Endodermal cell (in vitro differentiated cells): ENCODE measurements around the gene HOXD8. TPM values are rescaled to one million over a fixed set of nuclear protein-coding genes. Genes with fewer than 3 reads are reported as not detected.

Experiments
- DNase-seq: peaks from one replicate; pipeline ENCODE4 v3.0.0-alpha.2; 2017
- H3K27ac ChIP-seq: 2 replicates; pipeline ENCODE4 v1.5.1; 2013; ENCODE audit warnings: mild to moderate bottlenecking, low read depth, low read length, moderate library complexity
- H3K27me3 ChIP-seq: 2 replicates; pipeline ENCODE4 v1.6.1; 2013; ENCODE audit warnings: mild to moderate bottlenecking, low read length, moderate library complexity; ENCODE audit not compliant: insufficient read depth, control insufficient read depth, poor library complexity, severe bottlenecking
- H3K36me3 ChIP-seq: 2 replicates; pipeline ENCODE4 v1.7.0; 2013; ENCODE audit warnings: mild to moderate bottlenecking, low read length, moderate library complexity; ENCODE audit not compliant: control insufficient read depth, insufficient read depth
- H3K4me1 ChIP-seq: one replicate; pipeline ENCODE4 v1.7.0; 2013; ENCODE audit warnings: low read length; ENCODE audit not compliant: control insufficient read depth, insufficient read depth
- H3K4me3 ChIP-seq: 2 replicates; pipeline ENCODE4 v1.5.1; 2013; ENCODE audit warnings: mild to moderate bottlenecking, low read length, moderate library complexity
- H3K9ac ChIP-seq: 2 replicates; pipeline ENCODE4 v1.6.1; 2013; ENCODE audit warnings: mild to moderate bottlenecking, low read length, moderate library complexity; ENCODE audit not compliant: poor library complexity, severe bottlenecking; ENCODE audit errors: extremely low read depth
- H3K9me3 ChIP-seq: 2 replicates; pipeline ENCODE4 v1.6.1; 2013; ENCODE audit warnings: mild to moderate bottlenecking, low read length, moderate library complexity; ENCODE audit not compliant: control insufficient read depth
- H3K27ac Mint-ChIP-seq: 2 replicates; pipeline ENCODE4 v1.8.0; 2020; ENCODE audit warnings: mixed read lengths
- H3K27me3 Mint-ChIP-seq: 2 replicates; pipeline ENCODE4 v1.8.0; 2021; ENCODE audit warnings: mild to moderate bottlenecking, mixed read lengths; ENCODE audit not compliant: insufficient read depth
- H3K36me3 Mint-ChIP-seq: 2 replicates; pipeline ENCODE4 v1.8.0; 2020; ENCODE audit warnings: low read depth, mixed read lengths
- H3K4me1 Mint-ChIP-seq: 2 replicates; pipeline ENCODE4 v1.8.0; 2020; ENCODE audit warnings: mixed read lengths
- H3K4me3 Mint-ChIP-seq: 2 replicates; pipeline ENCODE4 v1.8.0; 2020; ENCODE audit warnings: mild to moderate bottlenecking, moderate library complexity, mixed read lengths
- H3K9me3 Mint-ChIP-seq: 2 replicates; pipeline ENCODE4 v1.8.0; 2020; ENCODE audit warnings: mild to moderate bottlenecking, mixed read lengths
- WGBS, 2 experiments: methylation state at CpG; one replicate each; pipeline versions ENCODE4 v1.1.5 to v1.1.7; 2013; ENCODE audit warnings: missing lambda C conversion rate in 2 of 2, mixed read lengths in 1 of 2; ENCODE audit not compliant: insufficient coverage in 1 of 2, insufficient read length in 1 of 2; 5-methylcytosine and 5-hydroxymethylcytosine counted together
- total RNA-seq, 2 donors: library from RNA; stranded (reverse); fragmentation: NEBNext Ultra II Directional in 1 of 2; extraction: Animal tissue kit (Norgen Biotek cat#: 25700) in 1 of 2; gene quantifications; 2 replicates in 1 of 2; 3 replicates in 1 of 2; pipeline ENCODE4 v1.2.1, GENCODE V29; 2021
- TF ChIP-seq, protein P1 (sequence below): fragments of 200-600 bp; sonication (generic); conservative IDR thresholded peaks from 2 replicates; pipeline ENCODE4 v1.5.0; 2021; ENCODE audit warnings: antibody characterized with exemption, mild to moderate bottlenecking

HOXD8 gene
- total RNA-seq, 2 donors from 2014 or later = not detected

DNA sequence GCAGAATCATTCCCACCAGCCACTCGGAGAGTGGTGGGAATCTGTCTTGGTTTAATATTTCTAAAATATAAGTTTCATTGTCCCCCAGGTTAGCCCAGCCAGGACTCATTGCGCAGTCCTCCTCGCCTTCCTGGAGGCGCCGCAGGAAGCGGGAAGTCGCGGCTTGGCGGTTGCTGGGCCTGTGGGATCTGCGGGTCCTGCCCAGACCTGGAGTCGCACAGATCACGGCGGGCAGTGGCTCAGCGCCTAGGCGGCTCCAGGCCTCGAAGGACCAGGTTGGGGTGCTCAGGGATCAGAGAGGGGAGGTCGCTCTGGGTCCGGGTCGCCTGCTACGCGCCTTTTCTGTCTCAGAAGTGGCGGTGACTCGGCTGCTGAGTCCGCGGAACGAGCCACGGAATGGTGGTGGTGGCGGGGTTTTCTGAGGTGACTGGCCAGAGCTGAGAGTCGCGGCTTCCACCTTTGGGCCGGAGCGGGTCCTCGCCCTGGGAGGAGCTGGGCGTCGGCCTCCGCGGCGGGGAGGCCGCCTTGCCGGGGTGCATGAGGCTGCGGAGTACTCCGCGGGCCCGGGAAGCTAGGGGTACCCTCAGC is 30.3 kb downstream of the HOXD8 start:
- Histone ChIP-seq H3K36me3 (no peaks in the 10 kb centered on the region), H3K4me3 (peak overlapping the region; percentile 8), H3K9ac (no peak overlapping the region), H3K27ac (no peak overlapping the region), H3K27me3 (peaks cover 100% of the 10 kb centered on the region), H3K9me3 (peaks cover 9% of the 10 kb centered on the region), H3K4me1 (peaks cover 4% of the 10 kb centered on the region)
- 1 to 3% methylated on average over 15 to 44 of the region's 44 CpGs for WGBS, 2 experiments
- Mint-ChIP-seq H3K36me3 (no peaks in the 10 kb centered on the region), H3K4me3 (peak overlapping the region; percentile 41), H3K9me3 (no peaks in the 10 kb centered on the region), H3K27me3 (peaks cover 98% of the 10 kb centered on the region), H3K4me1 (peaks cover 21% of the 10 kb centered on the region), H3K27ac (no peak overlapping the region)
- TF ChIP-seq, protein P1, sequence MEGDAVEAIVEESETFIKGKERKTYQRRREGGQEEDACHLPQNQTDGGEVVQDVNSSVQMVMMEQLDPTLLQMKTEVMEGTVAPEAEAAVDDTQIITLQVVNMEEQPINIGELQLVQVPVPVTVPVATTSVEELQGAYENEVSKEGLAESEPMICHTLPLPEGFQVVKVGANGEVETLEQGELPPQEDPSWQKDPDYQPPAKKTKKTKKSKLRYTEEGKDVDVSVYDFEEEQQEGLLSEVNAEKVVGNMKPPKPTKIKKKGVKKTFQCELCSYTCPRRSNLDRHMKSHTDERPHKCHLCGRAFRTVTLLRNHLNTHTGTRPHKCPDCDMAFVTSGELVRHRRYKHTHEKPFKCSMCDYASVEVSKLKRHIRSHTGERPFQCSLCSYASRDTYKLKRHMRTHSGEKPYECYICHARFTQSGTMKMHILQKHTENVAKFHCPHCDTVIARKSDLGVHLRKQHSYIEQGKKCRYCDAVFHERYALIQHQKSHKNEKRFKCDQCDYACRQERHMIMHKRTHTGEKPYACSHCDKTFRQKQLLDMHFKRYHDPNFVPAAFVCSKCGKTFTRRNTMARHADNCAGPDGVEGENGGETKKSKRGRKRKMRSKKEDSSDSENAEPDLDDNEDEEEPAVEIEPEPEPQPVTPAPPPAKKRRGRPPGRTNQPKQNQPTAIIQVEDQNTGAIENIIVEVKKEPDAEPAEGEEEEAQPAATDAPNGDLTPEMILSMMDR = no peak
- peak; percentile 85 for DNase-seq

- H3K27me3 Mint-ChIP-seq = peaks cover 98% of the 10 kb centered on the region
- Histone ChIP-seq H3K4me1 (peaks cover 4% of the 10 kb centered on the region), H3K36me3 (no peaks in the 10 kb centered on the region), H3K27ac (no peak overlapping the region), H3K27me3 (peaks cover 100% of the 10 kb centered on the region), H3K4me3 (peak overlapping the region; percentile 8), H3K9me3 (peaks cover 9% of the 10 kb centered on the region), H3K9ac (no peak overlapping the region)
- TF ChIP-seq, protein P1 = no peak
- peak; percentile 68 for DNase-seq
- no peaks in the 10 kb centered on the region for H3K36me3 Mint-ChIP-seq
- WGBS, 2 experiments = 3 to 4% methylated on average over 25 to 50 of the region's 50 CpGs
- no peak overlapping the region for H3K27ac Mint-ChIP-seq
- H3K4me3 Mint-ChIP-seq = peak overlapping the region; percentile 41
- H3K9me3 Mint-ChIP-seq = no peaks in the 10 kb centered on the region
- peaks cover 21% of the 10 kb centered on the region for H3K4me1 Mint-ChIP-seq
These were observed 30.9 kb downstream of the HOXD8 start for GRCh38 chr2:176160251-176160985.

- TF ChIP-seq, protein P1 = no peak
- Mint-ChIP-seq H3K4me1 (peaks cover 21% of the 10 kb centered on the region), H3K9me3 (no peaks in the 10 kb centered on the region), H3K4me3 (no peak overlapping the region), H3K27ac (no peak overlapping the region), H3K36me3 (no peaks in the 10 kb centered on the region), H3K27me3 (peaks cover 98% of the 10 kb centered on the region)
- Histone ChIP-seq H3K36me3 (no peaks in the 10 kb centered on the region), H3K27ac (no peak overlapping the region), H3K27me3 (peaks cover 100% of the 10 kb centered on the region), H3K9me3 (peaks cover 9% of the 10 kb centered on the region), H3K9ac (no peak overlapping the region), H3K4me3 (no peak overlapping the region), H3K4me1 (peaks cover 4% of the 10 kb centered on the region)
- DNase-seq = peak; percentile 53
- 16 to 43% methylated on average over 1 to 22 of the region's 22 CpGs for WGBS, 2 experiments
These were observed 31.7 kb downstream of the HOXD8 start for GRCh38 chr2:176160986-176161824.
